OCI-LY3 (cell line): ENCODE results near the gene LINC01488.

Experiments used
- H2AFZ ChIP-seq: fragments of 200-600, 300-600 bp; shearing (Covaris generic); 2 replicates; pipeline ENCODE4 v1.6.0; 2014; ENCODE audit warnings: antibody characterized with exemption, low read depth, low read length
- H3K27ac ChIP-seq: fragments of 200-600, 300-600 bp; sonication (generic); 2 replicates; pipeline ENCODE4 v1.5.1; 2014; ENCODE audit warnings: mild to moderate bottlenecking, low read length, moderate library complexity, mixed read lengths
- H3K27me3 ChIP-seq: fragments of 200-600, 300-600 bp; sonication (generic); 2 replicates; pipeline ENCODE4 v1.6.1; 2014; ENCODE audit warnings: low read depth, low read length, mixed read lengths
- H3K36me3 ChIP-seq: fragments of 200-600, 300-600 bp; sonication (generic); replicated peaks from 2 replicates; pipeline ENCODE3; 2014; ENCODE audit warnings: low read depth, low read length, mixed read lengths
- H3K4me1 ChIP-seq: fragments of 300-600, 200-600 bp; sonication (generic); 2 replicates; pipeline ENCODE4 v1.6.1; 2014; ENCODE audit warnings: low read length, mixed read lengths
- H3K4me2 ChIP-seq: fragments of 200-600, 300-600 bp; sonication (generic); 2 replicates; pipeline ENCODE4 v1.6.1; 2014; ENCODE audit warnings: low read length, mixed read lengths
- H3K4me3 ChIP-seq: fragments of 300-600, 200-600 bp; sonication (generic); 2 replicates; pipeline ENCODE4 v1.5.1; 2014; ENCODE audit warnings: antibody characterized with exemption, mild to moderate bottlenecking, low read length, moderate library complexity
- H3K79me2 ChIP-seq: fragments of 300-600, 200-600 bp; shearing (Covaris generic); 2 replicates; pipeline ENCODE4 v1.6.1; 2014; ENCODE audit warnings: mild to moderate bottlenecking, low read length, mixed read lengths
- H3K9ac ChIP-seq: fragments of 300-600, 200-600 bp; shearing (Covaris generic); 2 replicates; pipeline ENCODE4 v1.6.0; 2014; ENCODE audit warnings: mild to moderate bottlenecking, low read length, moderate library complexity
- H3K9me3 ChIP-seq: fragments of 200-600, 300-600 bp; shearing (Covaris generic); 2 replicates; pipeline ENCODE4 v1.6.1; 2014; ENCODE audit warnings: low read length, mixed read lengths; ENCODE audit not compliant: insufficient read depth
- H4K20me1 ChIP-seq: fragments of 200-600, 300-600 bp; sonication (generic); 2 replicates; pipeline ENCODE4 v1.6.1; 2016; ENCODE audit warnings: low read length, mixed read lengths; ENCODE audit not compliant: insufficient read depth
- EZH2phosphoT487 ChIP-seq: fragments of 200-600 bp; shearing (Covaris generic); IDR thresholded peaks from 2 replicates; pipeline ENCODE4 v1.6.1; 2018; ENCODE audit warnings: antibody characterized with exemption, mixed run types, low read depth
- TF ChIP-seq, protein P1 (sequence below): fragments of 200-600, 300-600 bp; sonication (generic); IDR thresholded peaks from 2 replicates; pipeline ENCODE4 v1.5.1; 2014; ENCODE audit warnings: antibody characterized with exemption, low read length, low read depth

The LINC01488 gene

DNA sequence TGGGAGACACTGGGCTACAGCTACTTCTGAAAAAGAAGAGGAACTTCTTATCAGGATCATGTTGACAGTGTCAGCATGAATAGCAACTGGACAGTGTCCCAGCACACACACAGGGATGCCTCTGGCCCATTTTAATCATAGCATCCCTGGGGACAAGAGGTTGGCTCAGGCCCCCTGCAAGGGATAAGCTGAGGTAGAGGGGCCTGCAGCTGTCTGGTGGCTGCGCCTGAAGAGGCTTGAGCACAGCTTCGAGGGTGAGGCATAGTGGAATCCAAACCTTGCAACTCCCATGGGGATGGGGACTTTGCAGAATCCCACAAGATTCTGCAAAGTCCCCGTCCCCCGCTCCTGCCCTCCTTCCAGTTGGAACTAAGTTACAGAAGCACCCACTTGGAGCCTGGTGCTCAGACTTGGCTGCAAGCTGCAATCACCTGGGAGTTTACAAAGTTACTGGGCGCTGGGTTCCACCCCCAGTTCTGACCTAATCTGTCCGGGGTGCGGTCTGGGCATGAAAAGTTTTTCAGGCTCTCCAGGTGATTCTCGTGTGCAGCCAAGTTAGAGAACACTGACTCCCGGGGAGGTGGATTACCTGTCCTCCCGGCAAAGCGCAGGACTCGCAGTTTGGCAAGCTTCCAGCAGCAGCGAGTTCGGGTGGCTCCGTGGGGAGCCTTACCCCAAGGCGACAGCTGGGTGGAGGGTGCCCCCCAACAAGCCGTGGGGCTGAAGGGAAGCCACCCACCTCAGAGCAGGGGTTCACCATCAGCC is 16.0 kb upstream of the LINC01488 start:
- H3K4me2 ChIP-seq: no peak overlapping the region
- H3K36me3 ChIP-seq: no peaks in the 10 kb centered on the region
- no peak overlapping the region for H3K4me3 ChIP-seq
- no peaks in the 10 kb centered on the region for H4K20me1 ChIP-seq
- no peak overlapping the region for H2AFZ ChIP-seq
- peaks cover 4% of the 10 kb centered on the region; the same call in 1 of the 2 replicates for H3K9me3 ChIP-seq
- H3K27me3 ChIP-seq: peaks cover 25% of the 10 kb centered on the region
- no peak overlapping the region for H3K27ac ChIP-seq
- H3K4me1 ChIP-seq: peaks cover 10% of the 10 kb centered on the region
- no peaks in the 10 kb centered on the region for H3K79me2 ChIP-seq
- no peak overlapping the region for H3K9ac ChIP-seq
- TF ChIP-seq, protein P1, sequence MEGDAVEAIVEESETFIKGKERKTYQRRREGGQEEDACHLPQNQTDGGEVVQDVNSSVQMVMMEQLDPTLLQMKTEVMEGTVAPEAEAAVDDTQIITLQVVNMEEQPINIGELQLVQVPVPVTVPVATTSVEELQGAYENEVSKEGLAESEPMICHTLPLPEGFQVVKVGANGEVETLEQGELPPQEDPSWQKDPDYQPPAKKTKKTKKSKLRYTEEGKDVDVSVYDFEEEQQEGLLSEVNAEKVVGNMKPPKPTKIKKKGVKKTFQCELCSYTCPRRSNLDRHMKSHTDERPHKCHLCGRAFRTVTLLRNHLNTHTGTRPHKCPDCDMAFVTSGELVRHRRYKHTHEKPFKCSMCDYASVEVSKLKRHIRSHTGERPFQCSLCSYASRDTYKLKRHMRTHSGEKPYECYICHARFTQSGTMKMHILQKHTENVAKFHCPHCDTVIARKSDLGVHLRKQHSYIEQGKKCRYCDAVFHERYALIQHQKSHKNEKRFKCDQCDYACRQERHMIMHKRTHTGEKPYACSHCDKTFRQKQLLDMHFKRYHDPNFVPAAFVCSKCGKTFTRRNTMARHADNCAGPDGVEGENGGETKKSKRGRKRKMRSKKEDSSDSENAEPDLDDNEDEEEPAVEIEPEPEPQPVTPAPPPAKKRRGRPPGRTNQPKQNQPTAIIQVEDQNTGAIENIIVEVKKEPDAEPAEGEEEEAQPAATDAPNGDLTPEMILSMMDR: no peak
- no peak for TF ChIP-seq EZH2phosphoT487

DNA sequence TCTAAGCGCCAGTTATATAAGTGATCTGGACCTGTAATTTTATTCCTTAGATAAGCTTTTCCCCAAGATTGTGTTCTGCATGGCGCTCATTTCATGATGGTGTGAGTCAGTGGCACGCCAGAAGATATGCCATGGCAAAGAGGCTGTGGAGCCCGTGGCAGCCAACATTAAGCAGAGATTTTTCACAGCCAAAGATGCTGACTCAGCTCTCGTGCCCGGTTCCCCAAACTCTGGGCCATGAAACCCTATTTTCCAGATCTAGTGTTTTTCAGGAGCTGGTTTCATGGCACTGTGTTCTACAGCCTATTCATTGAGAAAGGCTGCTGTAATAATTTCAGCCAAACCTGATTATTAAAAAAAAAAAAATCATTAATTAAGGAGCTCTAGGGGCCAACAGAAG is 15.4 kb upstream of the LINC01488 start:
- Histone ChIP-seq H3K9ac (no peak overlapping the region), H2AFZ (no peak overlapping the region), H3K79me2 (no peaks in the 10 kb centered on the region), H3K27ac (no peak overlapping the region), H3K4me2 (no peak overlapping the region), H3K27me3 (0 out of 2 replicates have a peak, but pooled peaks cover 20% of the 10 kb centered on the region), H4K20me1 (no peaks in the 10 kb centered on the region), H3K4me1 (peaks cover 10% of the 10 kb centered on the region), H3K4me3 (no peak overlapping the region), H3K36me3 (no peaks in the 10 kb centered on the region), H3K9me3 (no peaks in the 10 kb centered on the region)
- TF ChIP-seq EZH2phosphoT487: no peak
- TF ChIP-seq, protein P1: no peak

DNA sequence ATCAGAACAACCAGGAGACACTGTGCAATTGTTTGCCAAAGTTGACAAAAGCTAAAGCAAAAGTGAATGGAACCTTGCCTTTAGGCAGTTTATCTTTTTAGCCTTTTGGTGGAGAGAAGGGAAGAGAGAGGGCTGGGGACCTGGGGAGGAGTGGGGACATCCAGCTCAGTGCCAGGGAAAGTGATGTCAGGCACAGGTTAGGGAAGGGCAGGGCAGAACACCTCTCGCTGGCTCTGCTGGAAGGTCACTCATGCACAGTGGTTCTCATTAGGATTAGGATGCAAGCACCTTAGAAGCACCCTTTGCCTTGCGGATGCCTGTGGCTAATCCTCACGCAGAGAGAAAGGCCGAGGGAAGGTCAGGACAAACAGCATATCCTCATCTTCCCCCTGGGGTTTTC is 14.3 kb upstream of the LINC01488 start:
- TF ChIP-seq EZH2phosphoT487: no peak
- TF ChIP-seq, protein P1: no peak
- Histone ChIP-seq H2AFZ (no peak overlapping the region), H3K9me3 (no peaks in the 10 kb centered on the region), H3K4me3 (no peak overlapping the region), H3K27me3 (0 out of 2 replicates have a peak, but pooled peaks cover 12% of the 10 kb centered on the region), H3K79me2 (no peaks in the 10 kb centered on the region), H3K36me3 (no peaks in the 10 kb centered on the region), H4K20me1 (no peaks in the 10 kb centered on the region), H3K4me1 (peaks cover 10% of the 10 kb centered on the region), H3K4me2 (no peak overlapping the region), H3K27ac (no peak overlapping the region), H3K9ac (no peak overlapping the region)

DNA sequence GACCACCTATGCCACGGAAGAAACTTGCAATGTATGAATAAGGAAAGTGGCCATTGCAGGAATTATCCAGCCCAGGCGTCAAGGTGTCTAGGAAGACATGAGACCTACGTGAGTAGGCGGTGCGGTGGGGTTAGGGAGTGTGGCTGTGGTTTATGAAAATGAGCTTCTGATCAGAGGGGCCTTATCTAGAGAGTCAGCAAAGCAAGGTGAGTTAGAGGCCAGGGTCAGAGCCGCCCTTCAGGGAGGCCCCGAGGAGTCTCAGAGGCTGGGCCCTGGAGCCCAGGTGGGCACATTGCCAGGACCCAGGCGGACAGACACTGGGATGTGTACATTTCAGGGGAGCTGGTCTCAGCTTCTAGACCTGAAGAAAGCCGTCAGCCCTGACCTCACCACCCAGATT is 13.8 kb upstream of the LINC01488 start:
- Histone ChIP-seq H4K20me1 (no peaks in the 10 kb centered on the region), H3K27ac (no peak overlapping the region), H3K27me3 (0 out of 2 replicates have a peak, but pooled peaks cover 8% of the 10 kb centered on the region)

More for the DNA sequence above, 13.8 kb upstream of the LINC01488 start:
- TF ChIP-seq EZH2phosphoT487: no peak
- TF ChIP-seq, protein P1: no peak
- no peak overlapping the region for H3K9ac ChIP-seq
- H3K36me3 ChIP-seq: no peaks in the 10 kb centered on the region
- H3K4me3 ChIP-seq: no peak overlapping the region
- H2AFZ ChIP-seq: no peak overlapping the region
- no peaks in the 10 kb centered on the region for H3K9me3 ChIP-seq
- no peak overlapping the region for H3K4me2 ChIP-seq
- no peaks in the 10 kb centered on the region for H3K79me2 ChIP-seq
- peaks cover 10% of the 10 kb centered on the region for H3K4me1 ChIP-seq
